Progenitor cell of endocrine pancreas (in vitro differentiated cells): Measurements from ENCODE around the gene BCAS3. TPM values are rescaled to one million over a fixed set of nuclear protein-coding genes. Genes with fewer than 3 reads are reported as not detected.

Experiments used
- DNase-seq: peaks from one replicate; pipeline ENCODE4 v3.0.0; 2021; ENCODE audit warnings: low spot score; ENCODE audit not compliant: unreplicated experiment
- H3K27ac Mint-ChIP-seq: 2 replicates; pipeline ENCODE4 v1.8.0; 2021; ENCODE audit warnings: mild to moderate bottlenecking, moderate library complexity, mixed read lengths
- H3K27me3 Mint-ChIP-seq: 2 replicates; pipeline ENCODE4 v1.8.0; 2021; ENCODE audit warnings: mixed read lengths
- H3K36me3 Mint-ChIP-seq: 2 replicates; pipeline ENCODE4 v1.8.0; 2022; ENCODE audit warnings: mixed read lengths; ENCODE audit not compliant: insufficient read depth
- H3K4me1 Mint-ChIP-seq: 2 replicates; pipeline ENCODE4 v1.8.0; 2021; ENCODE audit warnings: low read depth, mixed read lengths
- H3K4me3 Mint-ChIP-seq: 2 replicates; pipeline ENCODE4 v1.8.0; 2021; ENCODE audit warnings: low read depth, mild to moderate bottlenecking, moderate library complexity, mixed read lengths
- H3K9me3 Mint-ChIP-seq: 2 replicates; pipeline ENCODE4 v1.8.0; 2021; ENCODE audit warnings: low read depth, mixed read lengths
- total RNA-seq: library from RNA; stranded (reverse); gene quantifications from 2 replicates; pipeline ENCODE4 v1.2.1, GENCODE V29; 2021
- TF ChIP-seq, protein P1 (sequence below): fragments of 200-600 bp; sonication (generic); IDR thresholded peaks from one replicate; pipeline ENCODE4 v1.5.0; 2021; ENCODE audit warnings: antibody characterized with exemption, mild to moderate bottlenecking; ENCODE audit not compliant: unreplicated experiment

Gene BCAS3
- total RNA-seq, 1 donor from 2014 or later, result 36.1 TPM

DNA sequence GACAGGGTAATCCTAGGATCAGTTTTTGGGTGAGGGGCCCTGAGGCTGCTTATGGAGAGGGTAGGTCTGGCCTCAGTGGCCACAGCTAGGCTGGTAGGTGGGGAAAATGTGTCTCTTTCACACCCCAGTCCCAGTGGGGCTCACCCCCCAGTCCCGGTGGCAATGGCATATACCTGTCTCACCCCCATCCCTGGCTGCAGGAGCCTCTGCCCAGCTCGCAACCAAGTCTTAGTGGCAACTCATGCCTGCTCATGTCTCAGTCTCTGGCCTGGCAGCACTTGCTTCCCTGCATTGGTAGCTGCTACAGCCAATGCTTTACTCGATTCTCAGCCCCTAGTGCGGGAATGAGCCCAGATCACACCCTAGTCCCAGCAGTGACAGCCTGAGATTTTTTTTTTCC lies 221.5 kb downstream of the BCAS3 start:
- H3K9me3 Mint-ChIP-seq, result peaks cover 21% of the 10 kb centered on the region
- H3K36me3 Mint-ChIP-seq, result peaks cover 17% of the 10 kb centered on the region
- H3K4me3 Mint-ChIP-seq, result no peak overlapping the region
- TF ChIP-seq, protein P1, sequence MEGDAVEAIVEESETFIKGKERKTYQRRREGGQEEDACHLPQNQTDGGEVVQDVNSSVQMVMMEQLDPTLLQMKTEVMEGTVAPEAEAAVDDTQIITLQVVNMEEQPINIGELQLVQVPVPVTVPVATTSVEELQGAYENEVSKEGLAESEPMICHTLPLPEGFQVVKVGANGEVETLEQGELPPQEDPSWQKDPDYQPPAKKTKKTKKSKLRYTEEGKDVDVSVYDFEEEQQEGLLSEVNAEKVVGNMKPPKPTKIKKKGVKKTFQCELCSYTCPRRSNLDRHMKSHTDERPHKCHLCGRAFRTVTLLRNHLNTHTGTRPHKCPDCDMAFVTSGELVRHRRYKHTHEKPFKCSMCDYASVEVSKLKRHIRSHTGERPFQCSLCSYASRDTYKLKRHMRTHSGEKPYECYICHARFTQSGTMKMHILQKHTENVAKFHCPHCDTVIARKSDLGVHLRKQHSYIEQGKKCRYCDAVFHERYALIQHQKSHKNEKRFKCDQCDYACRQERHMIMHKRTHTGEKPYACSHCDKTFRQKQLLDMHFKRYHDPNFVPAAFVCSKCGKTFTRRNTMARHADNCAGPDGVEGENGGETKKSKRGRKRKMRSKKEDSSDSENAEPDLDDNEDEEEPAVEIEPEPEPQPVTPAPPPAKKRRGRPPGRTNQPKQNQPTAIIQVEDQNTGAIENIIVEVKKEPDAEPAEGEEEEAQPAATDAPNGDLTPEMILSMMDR, result no peak
- no peak overlapping the region for H3K27ac Mint-ChIP-seq
- no peak for DNase-seq
- no peaks in the 10 kb centered on the region for H3K27me3 Mint-ChIP-seq
- no peaks in the 10 kb centered on the region for H3K4me1 Mint-ChIP-seq

DNA sequence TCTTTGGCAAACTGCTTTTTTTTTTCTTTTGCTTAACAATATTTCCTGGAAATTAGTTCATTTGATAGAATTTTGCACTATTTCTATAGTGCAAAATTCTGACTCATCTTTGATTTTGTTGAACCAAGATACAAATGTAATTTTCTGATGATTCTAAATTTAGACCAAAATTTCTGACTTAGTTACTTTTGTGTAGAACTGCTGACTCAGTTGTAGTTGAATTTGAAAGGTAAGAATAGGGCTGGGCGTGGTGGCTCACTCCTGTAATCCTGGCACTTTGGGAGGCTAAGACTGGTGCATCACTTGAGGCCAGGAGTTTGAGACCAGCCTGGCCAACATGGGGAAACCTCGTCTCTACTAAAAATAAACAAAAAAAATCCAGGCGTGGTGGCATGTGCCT lies 223.0 kb downstream of the BCAS3 start:
- no peak for DNase-seq
- no peaks in the 10 kb centered on the region for H3K4me1 Mint-ChIP-seq
- no peak overlapping the region for H3K27ac Mint-ChIP-seq
- H3K27me3 Mint-ChIP-seq, result no peaks in the 10 kb centered on the region
- H3K36me3 Mint-ChIP-seq, result peaks cover 17% of the 10 kb centered on the region
- H3K9me3 Mint-ChIP-seq, result peaks cover 15% of the 10 kb centered on the region
- no peak overlapping the region for H3K4me3 Mint-ChIP-seq
- TF ChIP-seq, protein P1, result no peak

DNA sequence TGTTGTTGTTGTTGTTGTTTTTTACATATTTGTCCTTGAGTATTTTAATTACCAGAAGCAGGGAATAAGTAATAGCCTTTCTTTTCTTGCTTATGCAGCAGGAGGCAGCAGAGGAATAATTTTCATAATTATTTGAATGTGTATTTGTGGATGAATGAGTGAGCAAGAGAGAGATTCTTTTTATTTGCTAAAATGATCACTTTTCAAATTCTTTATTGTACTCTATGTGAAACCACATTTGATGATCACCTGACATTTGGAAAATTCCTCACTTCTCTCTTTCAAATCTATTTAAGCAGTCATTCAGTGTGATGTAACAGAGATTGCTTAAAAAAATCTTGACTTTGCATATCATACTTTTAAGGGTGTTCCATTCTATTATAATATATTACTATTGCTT lies 223.6 kb downstream of the BCAS3 start:
- Mint-ChIP-seq H3K27ac (no peak overlapping the region), H3K9me3 (peaks cover 14% of the 10 kb centered on the region), H3K27me3 (no peaks in the 10 kb centered on the region), H3K4me1 (peaks cover 2% of the 10 kb centered on the region), H3K36me3 (peaks cover 17% of the 10 kb centered on the region), H3K4me3 (no peak overlapping the region)
- TF ChIP-seq, protein P1, result no peak
- DNase-seq, result no peak

DNA sequence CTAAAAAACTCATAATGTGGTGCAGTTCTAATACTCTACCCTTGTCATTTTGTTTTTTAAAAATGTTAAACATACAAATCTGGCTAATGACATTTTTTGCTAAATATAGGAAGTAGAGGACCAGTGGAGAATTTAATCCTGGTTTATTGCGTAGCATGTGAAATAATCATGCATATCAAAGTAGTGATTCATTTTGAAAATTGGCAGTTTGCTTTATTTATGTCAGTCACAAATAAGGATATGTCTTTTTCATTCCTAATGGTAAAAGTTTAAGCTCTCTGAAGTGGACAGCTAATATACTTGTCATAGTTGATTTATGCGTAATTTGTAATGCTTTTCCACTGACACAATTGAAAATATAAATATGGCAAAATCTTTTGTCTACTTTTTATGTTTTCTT lies 224.2 kb downstream of the BCAS3 start:
- DNase-seq, result no peak
- Mint-ChIP-seq H3K27ac (no peak overlapping the region), H3K4me3 (no peak overlapping the region), H3K36me3 (peaks cover 13% of the 10 kb centered on the region), H3K4me1 (peaks cover 2% of the 10 kb centered on the region), H3K9me3 (peaks cover 9% of the 10 kb centered on the region), H3K27me3 (no peaks in the 10 kb centered on the region)
- TF ChIP-seq, protein P1, result no peak

DNA sequence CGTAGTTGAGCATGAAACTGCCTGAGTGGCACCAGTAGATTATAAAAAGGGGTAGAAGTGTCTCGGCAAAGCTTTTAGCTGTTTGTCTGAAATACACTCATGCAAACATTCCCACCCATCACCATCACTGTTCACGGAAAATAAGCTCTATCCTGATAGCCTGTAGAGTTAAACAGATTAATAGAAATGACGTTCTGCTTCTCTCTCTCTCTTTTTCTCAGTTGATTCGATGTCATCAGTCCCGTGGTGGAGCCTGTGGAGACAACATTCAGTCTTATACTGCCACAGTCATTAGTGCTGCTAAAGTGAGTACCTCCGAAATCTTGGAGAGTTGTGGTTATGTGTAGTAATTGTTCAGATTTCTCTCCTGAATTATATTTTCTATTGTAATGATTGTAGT lies 224.7 kb downstream of the BCAS3 start:
- H3K36me3 Mint-ChIP-seq, result peaks cover 8% of the 10 kb centered on the region
- no peak overlapping the region for H3K27ac Mint-ChIP-seq
- TF ChIP-seq, protein P1, result no peak
- H3K4me1 Mint-ChIP-seq, result peaks cover 6% of the 10 kb centered on the region
- peaks cover 4% of the 10 kb centered on the region for H3K9me3 Mint-ChIP-seq
- no peak for DNase-seq
- H3K4me3 Mint-ChIP-seq, result no peak overlapping the region
- H3K27me3 Mint-ChIP-seq, result no peaks in the 10 kb centered on the region
